Peyer's patch (tissue), 4 donors: ENCODE results near the gene E4F1.

Experiments used
- POLR2A ChIP-seq, 2 donors: fragments of 450-650 bp; IDR thresholded peaks; one replicate each; pipeline ENCODE4 v1.5.1; 2017; ENCODE audit warnings: antibody characterized with exemption in 2 of 2, mild to moderate bottlenecking in 2 of 2, moderate library complexity in 2 of 2
- TF ChIP-seq, protein P1 (sequence below), 6 experiments: fragments of 450-650 bp in 4 of 6; fragments of 200-600 bp in 2 of 6; sonication (generic) in 1 of 6; IDR thresholded peaks; one replicate each; pipeline ENCODE4 v1.5.1; 2017 to 2019; ENCODE audit warnings: antibody characterized with exemption in 6 of 6, mild to moderate bottlenecking in 3 of 6, moderate library complexity in 1 of 6

DNA sequence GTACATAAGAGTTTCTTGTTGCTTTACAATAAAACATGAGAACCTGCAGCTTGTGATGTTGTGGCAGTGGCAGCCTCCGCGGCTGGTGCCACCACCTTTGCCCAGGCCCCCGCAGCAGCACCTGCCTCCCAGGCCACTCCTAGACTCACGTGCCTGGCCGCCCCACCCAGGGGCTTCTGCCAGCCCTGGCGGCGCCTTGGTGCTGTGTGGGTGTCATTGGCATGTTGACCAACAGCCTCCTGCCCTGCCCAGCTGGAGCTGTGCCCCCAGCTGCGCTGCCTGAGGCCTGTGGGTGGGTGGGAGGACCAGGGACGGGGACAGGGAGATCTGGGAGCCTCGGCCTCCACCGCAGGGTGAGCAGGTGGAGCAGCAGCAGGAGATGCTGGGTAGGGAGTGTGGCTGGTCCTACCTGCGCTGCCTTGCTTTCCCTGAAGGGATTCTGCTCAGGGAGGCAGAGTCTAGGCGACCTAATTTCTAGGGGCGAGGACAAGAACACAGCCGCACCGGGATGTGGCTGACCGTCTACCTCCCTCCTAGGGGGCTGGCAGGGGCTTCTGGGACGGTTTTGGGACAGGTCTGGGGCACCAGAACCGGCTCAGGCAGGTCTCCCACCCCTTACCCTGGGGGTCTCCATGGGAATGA lies 12.4 kb downstream of the E4F1 start:
- TF ChIP-seq, protein P1, sequence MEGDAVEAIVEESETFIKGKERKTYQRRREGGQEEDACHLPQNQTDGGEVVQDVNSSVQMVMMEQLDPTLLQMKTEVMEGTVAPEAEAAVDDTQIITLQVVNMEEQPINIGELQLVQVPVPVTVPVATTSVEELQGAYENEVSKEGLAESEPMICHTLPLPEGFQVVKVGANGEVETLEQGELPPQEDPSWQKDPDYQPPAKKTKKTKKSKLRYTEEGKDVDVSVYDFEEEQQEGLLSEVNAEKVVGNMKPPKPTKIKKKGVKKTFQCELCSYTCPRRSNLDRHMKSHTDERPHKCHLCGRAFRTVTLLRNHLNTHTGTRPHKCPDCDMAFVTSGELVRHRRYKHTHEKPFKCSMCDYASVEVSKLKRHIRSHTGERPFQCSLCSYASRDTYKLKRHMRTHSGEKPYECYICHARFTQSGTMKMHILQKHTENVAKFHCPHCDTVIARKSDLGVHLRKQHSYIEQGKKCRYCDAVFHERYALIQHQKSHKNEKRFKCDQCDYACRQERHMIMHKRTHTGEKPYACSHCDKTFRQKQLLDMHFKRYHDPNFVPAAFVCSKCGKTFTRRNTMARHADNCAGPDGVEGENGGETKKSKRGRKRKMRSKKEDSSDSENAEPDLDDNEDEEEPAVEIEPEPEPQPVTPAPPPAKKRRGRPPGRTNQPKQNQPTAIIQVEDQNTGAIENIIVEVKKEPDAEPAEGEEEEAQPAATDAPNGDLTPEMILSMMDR (IDR thresholded peaks at IDR 0.05), result no peak
- TF ChIP-seq POLR2A (IDR thresholded peaks at IDR 0.05), result no peak
